Mucosa of gallbladder (tissue), 1 donor: ENCODE measurements around the gene SLC25A26. TPM values are rescaled to one million over a fixed set of nuclear protein-coding genes. Genes with fewer than 3 reads are reported as not detected.

Experiments
- DNase-seq: peaks from one replicate; pipeline ENCODE4 v3.0.0-alpha.2; 2020; ENCODE audit warnings: low spot score
- total RNA-seq: library from RNA; stranded (reverse); gene quantifications from one replicate; pipeline ENCODE4 v1.2.1, GENCODE V29; 2021
- donor health status: DM: no; HTN: no; CAD: no.

SLC25A26 gene
- total RNA-seq, 1 donor from 2014 or later: 17.1 TPM

DNA sequence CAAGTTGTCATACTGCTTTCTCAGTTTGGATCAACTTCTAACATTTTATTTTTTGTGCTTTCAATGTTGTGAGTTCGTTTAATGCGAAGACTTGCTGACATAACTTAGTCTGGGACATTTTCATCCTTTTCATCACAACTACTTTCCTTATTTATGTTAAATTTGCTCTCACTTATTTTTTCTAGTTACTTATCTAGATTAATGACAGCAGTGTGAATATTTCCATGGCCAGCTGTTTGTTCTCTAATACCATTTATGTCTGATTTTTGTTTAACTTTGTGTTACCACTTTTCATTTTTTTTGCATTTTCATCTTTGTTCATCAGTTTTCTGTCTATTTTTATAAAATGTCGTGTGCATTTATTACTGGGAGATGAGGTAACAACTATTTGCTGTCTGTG, 6.2 kb downstream of the SLC25A26 start:
- DNase-seq: no peak

DNA sequence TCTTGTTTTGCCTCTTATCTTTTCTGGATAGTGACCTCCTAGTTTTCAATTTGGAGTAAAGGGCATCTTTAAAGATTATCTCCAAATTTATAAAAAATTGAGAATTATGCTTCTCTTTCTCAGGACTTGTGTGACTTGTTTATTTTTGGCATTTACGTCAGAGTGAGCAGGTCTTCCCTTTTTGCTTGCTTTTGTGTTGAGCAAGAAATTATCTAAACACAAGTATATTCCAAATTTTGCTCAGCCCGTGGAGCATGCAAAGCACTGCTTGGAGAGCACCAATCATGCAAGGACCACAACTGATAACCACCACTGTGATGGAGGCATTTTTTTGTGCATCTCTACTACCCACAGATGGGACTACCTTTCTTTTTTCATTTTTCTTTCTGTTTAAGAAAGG, 7.1 kb downstream of the SLC25A26 start:
- DNase-seq: no peak

DNA sequence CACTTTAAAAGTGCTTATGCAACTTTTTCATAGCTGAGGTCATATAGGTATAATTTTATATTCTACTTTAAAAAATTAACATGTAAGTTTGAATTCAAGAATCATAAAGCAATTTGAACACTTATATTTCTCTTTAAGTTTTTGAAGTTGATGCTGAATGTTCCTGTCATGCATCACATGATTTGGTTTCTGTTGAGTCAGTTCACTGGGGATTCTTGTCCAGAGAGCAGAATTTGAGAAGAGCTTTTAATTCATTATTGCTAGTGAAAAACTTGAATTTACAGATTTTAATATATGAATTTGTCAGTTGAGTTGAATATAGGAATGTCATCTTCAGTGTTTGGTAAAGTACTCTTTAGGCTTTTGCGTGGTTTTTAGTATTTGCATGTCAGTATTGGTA, 7.9 kb downstream of the SLC25A26 start:
- no peak for DNase-seq

DNA sequence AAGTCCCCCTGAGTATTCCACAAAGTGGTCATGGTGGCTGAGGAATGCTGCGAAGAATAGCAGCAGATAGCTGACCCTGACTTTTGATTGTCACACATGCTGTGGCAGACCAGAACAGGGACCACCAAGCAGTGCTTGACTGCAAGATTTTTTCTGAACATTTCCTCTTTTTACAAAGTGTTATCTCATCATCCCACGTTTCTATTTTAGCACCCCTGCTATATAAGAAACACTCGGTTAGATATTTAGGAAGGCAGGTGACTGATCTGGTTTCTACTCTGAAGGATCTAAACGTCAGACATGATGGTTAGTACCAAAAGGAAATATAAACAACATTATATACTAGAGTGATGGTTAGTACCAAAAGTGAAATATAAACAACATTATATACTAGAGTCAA, 9.1 kb downstream of the SLC25A26 start:
- DNase-seq: no peak

DNA sequence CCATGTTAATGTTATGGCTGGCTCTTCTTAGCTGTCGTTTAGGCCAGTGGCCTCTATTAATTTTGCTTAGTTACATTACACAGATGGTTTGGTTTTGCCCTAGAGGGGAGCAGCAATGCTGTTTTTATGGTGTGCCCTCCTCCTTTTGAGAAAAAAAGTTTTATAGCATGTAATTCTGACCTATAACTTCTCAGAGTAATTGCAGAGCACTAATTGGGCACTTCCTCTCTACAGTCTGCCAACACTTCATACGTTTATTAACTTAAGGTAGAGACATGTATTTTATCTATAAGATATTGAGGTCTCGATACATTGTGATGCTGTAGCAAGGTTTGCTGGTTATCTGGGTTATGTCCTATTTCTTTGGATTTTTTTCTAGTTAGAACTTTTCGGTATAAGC, 12.2 kb downstream of the SLC25A26 start:
- DNase-seq: no peak

DNA sequence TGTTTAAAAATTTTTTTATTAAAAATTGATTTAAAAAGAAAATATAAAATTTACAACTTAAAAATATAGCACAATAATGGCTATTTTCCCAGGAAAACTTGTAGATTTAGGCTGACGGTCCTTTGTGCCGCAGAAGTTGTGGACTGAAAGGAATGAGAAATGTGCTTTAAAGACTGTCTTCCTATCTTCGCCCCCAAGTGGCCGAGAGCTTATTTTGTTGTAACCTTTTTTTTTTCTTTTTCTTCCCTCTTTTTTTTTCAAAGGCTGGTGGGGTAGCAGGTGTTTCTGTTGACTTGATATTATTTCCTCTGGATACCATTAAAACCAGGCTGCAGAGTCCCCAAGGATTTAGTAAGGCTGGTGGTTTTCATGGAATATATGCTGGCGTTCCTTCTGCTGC, 15.5 kb downstream of the SLC25A26 start:
- no peak for DNase-seq

DNA sequence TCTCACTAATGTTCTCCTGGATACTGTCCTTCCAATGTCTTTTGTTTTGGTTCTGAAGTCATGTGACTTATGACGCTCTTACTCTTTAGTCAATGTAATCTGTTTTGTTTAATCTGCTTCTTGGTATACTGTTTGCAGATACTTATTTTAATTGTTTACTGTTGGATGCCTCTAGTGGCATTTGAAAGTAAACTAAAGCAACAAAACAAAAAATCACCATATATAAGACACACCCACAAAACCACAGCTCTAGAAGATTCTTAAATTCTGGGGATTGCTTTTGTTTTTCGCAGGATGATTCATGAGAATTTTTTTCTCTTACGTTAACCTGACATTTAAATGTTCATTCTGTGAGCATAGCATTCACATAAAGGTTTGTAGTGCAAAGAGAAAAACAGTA, 16.8 kb downstream of the SLC25A26 start:
- no peak for DNase-seq

DNA sequence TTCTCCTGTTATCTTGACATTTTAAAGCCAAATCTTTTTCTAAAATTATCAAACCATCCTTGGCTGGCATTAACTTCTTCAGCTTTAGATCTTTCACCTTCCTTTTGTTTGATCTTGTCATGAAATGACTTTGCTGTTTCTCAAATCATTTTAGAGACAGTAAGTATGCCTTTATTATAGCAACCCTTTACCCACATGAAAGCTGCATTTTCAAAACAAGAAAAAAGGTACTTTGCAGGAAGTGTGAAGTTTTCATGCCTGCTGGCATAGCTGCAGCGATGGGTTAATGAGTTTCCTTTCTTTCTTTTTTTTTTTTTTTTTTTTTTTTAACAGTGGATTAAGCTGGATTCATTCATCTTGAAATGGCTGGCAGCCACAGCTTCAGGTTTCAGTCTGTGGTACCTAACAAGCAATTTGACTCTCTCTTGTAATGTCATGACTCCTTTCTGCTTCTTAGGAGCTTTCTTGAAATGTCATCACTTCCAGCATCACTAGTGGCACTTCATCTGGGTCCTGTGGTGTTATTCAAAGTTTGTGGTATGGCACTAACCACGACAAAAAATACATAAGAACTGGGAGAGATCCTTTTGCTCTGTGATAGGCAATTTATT, 18.8 kb downstream of the SLC25A26 start:
- no peak for DNase-seq

DNA sequence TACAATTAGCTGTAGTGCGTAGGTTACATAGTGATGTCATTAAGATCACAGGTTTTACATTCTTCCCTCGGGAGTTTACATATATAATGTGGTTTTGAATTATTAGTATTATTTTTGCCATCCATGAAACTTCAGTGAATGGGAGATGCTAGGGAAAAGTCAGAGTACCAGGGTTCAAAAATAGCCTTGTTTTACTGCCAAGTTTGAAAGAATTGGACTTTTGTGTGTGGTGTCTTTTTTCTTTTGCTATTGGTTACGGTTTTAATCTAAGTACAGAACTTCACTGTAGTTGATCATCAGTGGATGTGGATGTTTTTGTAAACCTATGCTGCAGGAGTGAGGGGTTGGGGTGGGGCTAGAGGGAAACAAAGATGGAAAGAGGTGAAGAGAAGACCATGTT, 20.7 kb downstream of the SLC25A26 start:
- no peak for DNase-seq

DNA sequence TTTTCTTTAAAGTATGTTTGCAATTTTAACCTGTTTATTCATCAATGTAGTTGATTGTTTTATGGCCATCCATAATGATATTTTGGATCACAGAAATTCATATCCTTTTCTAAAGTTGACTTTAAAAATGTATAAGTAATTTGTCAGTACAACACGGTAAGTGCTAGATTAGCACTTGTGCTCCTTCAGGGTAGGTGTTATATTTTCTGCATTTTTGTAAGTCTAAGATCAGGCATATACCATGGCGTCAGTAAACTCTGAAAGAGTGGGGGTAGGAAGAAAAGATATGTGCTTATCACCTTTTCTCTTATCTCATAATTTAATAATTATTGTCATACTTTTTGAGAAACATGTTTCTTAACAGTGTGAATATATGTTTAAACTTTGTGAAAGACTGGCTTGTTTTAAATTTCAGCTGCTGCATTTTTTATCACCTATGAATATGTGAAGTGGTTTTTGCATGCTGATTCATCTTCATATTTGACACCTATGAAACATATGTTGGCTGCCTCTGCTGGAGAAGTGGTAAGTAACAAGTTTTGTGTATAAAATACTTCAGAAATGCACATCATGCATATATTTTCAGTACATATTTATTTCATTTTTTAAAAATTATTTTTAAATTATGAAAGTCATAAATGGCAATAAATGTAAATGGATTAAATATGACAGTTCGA, 22.1 kb downstream of the SLC25A26 start:
- DNase-seq: no peak

DNA sequence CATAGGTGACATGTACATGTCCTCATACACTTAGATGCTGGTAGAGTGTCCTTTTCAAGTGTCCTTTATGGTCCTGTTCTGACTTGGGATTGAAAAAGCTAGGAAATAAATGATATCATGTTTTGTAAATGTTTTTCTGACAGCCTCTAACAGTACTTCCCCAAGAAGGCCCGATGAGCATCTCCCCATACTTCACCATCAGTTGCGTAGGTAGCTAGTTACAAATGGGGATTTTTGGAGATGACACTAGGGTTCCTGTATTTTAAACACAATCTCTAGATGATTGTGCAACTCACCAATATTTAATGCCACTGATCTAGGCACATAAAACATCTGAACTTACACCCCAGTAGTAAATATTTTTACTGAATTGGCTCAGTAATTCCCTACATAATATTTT, 27.8 kb downstream of the SLC25A26 start:
- no peak for DNase-seq

DNA sequence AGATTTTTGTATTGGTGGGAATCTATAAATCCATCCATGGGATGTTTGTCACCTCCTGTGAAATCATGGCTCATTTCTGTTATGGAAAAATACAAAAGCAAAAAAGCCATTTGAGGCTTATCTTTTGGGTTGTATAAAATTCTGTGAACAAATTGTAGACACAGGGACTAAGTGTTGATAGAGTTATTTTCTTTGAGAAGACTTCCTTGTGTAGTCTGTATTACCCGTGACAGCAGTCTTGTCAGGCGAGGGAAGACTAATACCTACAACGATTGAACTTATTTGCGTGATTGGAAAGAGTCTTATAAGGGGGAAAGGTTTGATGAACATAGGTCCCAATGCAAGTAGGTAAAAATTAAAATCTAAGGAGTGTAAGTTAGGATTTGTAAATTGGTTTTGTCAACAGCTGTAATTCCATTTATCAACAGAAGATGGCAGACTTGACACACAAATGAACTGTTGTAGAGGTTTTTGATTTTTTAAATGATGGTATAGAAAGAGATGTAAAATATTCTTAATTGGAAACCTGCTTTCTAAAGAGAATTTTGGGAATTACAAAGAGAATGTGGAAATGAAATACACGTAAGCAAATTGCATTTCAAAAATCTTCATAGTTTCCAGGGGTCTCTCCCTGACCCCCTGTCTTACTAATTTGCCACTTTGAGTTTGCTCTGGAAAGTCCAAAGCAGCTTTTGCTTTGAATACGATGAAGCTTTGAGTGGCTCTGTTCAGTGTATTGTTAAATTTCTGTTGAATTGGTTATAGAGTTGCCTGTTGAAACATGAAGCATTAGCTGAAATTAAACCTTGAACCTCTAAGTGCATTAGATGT, 33.2 kb downstream of the SLC25A26 start:
- no peak for DNase-seq

DNA sequence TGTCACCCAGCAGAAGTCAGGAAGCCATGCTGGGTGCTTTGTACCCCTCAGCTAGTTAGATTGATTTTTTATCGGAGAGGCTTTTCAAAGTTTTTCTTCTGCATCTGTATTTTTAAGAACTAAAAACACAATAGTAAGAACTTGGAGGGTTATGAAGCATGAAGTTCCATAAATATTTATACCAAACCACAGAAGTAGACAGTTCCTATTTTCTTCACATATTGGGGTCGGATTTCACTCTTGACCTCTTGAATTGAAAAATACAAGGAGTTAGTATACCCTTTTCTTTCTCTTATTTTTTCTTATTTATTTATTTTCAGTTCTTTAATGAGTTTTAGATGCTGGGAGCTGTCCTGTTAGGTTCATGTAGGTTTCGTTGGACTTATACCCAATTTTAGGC, 35.1 kb downstream of the SLC25A26 start:
- DNase-seq: no peak

DNA sequence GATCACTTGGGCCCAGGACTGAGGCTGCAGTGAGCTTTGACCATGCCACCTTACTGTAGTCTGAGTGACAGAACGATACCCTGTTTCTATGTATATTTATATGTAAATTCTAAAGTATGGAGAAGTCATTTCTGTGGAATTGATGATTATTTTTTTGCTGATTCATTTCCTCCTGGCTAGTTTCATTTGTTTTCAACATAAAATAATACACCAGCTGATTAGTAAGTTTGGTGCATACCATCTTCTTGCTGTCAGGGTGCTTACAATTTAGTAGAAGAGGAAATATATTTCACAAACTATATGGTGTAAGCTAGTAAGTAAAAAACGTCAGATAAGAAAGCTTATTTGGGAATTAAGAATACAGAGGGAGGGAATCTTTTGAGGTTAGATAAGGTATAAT, 36.0 kb downstream of the SLC25A26 start:
- DNase-seq: no peak

DNA sequence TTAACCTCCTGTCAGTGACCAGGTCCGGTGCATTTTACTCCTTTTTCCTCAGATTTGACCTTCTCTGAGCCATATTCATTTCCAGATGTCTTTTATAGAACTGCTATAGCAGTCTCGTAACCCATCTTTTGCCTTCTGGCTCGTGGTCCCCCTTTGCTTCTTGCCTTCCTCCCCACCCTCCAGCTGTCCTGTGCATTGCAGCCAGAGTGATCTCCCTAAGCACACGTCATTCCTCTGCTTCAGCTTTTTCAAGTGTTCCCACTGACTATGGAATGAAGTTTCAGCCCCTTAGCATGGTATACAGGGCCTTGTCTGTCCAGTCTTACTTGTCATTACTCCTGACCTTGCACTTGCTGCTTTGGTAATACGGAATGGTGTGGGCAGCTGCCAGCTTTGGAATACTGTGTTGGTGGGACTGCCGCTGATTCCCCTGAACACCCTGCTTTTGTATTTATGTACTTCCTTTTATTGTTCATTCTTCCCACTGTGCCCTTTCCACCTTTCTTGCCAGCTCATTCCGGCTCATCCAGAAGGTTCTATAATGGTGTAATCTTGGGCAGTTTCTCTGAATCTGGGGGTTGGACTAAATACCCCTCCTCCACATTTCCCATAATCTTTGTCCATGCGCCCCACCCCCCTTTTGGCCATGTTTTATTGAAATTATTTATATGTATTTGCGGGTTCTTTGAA, 38.9 kb downstream of the SLC25A26 start:
- no peak for DNase-seq

DNA sequence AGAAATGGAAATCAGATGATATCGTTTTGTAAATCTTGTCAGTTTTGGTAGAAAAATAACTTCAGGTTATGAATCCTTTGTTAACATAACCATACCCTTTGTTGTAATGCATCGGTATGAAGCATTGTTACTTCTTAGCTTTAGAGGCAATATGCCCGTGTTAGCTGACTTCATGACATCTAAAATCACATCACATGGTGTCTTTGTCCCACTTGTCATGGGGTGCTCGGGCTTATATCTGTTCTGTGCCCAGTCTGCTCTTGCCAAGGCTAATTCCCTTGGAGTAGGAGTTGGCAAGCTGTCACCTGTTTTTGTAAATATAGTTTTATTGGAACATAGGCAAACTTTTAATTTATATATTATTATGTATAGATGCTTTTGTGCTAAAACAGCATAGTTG, 39.6 kb downstream of the SLC25A26 start:
- no peak for DNase-seq

DNA sequence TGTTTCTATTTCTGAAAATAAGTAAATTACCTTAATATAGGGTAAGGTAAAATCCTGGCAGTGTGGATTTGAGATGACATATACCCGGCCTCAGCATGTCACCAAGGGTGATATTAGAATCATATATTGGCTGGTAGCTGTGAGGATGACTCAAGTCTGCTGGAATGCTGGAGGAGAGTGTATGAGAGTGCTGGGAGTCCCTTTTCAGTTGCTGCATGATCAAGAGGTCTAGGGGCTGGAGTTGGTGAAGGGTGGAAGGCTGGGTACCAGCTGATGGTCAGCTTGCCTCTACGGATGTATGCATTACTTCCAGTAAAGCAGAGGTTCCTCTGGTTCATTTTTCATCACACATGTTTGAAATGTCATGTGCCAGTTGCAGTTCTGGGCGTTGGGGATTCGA, 40.6 kb downstream of the SLC25A26 start:
- DNase-seq: no peak

DNA sequence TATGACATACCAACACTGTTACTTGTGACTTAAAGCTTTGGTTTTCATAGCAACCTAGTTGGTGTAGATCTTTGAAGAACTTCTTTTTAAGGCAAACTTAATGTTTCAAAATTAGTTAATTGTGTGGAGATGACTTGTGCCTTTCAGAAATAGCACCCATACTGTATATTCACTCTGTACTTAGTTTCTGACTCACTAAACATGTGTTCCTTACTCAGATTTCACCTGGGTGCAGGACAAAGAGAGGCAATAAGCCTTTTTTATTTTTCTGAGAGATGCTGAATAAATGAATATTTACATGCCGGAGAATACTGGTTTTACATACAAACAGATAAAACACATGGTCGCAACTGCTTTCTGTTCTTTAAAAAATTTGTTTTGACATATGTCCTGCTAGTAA, 44.8 kb downstream of the SLC25A26 start:
- DNase-seq: no peak

DNA sequence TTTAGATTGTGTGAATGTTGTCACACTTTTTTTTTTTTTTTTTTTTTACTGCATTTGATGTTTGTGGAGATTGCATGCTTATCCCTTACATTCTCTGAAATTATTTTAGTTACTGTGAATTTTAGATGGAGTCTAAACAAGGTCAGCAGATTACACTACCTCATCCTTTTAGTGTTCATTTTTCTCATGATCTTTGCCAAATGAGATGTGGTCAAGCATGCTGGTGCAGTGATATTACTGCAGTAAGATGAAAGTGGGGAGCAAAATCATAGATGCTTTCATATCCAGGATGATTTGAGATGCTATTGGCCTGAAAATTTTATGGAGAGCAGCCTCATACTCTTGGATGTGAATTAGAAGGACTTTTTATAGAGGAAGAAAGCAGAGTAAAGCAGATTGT, 45.8 kb downstream of the SLC25A26 start:
- DNase-seq: no peak

DNA sequence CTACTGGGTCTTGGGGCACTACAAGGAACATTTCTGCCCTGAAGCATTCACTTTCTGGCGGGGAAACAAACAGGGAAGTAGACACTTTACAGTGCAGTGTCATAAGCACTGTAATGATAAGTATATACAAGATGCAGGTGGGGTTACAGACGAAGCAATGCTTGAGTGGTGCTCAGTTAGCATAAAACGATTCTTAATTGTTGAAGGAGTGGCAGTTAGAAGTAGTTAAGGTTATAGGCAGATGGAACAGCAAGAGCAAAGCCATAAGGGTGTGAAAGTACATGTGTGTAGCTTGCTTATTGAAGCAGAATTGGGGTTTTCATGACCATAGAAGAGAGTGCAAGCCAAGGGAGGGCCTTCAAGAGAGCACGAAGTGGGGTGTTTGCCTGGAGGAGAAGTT, 46.2 kb downstream of the SLC25A26 start:
- no peak for DNase-seq

DNA sequence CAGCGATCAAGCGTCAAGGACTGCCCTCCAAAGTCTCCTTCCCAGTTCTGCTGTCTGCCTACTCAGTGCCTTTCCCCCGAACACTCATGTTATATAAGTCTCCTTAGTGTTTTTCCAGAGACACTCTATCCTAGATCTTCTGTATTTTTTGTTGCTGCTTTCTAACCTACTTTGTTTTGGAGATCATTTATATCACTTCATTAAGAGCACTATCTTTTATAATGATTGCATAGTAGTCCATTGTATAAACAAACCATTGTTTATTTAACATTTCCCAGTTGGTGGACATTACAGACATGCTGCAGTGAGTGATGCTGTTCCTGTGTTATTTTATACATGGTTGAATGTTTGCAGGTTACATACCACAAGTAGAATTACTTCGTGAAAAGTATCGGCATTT, 47.1 kb downstream of the SLC25A26 start:
- DNase-seq: no peak

DNA sequence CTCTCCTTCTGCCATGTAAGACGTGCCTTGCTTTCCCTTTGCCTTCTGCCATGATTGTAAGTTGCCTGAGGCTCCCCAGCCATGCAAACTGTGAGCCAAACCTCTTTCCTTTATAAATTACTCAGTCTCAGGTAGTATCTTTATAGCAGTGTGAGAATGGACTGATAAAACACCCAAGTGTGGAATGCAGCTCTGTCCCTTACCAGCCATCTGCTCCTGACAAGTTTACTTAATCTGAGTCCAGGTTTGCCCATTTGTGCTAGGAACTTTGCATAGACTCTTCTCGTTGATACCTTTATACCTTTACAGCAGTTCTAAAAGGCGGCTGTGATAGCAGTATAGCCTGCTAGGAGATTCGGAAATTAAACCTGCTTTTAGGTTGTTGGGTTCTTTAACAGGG, 48.1 kb downstream of the SLC25A26 start:
- DNase-seq: no peak

DNA sequence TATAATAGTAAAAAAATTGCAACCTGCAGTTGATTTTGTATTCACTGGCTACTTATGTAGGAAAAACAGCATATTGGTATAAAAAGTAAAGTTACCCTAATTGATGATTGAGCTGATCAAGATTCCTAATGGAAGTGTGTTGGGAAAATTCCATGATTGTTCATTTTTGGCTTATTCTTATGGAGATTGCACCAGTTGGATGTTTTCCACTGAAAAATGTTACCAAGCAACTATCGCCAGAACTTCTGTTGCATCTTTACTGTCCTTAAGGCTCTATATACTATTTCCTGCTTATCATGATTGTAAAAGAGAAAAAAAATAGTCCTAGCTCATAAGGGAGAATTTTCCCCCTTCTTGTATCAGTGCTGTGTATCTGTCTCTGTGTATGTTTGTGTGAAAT, 48.6 kb downstream of the SLC25A26 start:
- DNase-seq: no peak
